Calu3 (cell line): Measurements from ENCODE around the gene ZNF780A. TPM values are rescaled to one million over a fixed set of nuclear protein-coding genes. Genes with fewer than 3 reads are reported as not detected.

Experiments
- BruUV-seq: library from RNA; stranded (reverse); fragments of 400-500 nt; replicated peaks from 2 replicates; lab custom pipeline; 2021; lab: Mats Ljungman, UMichigan
- CTCF ChIA-PET: fragments of 300-600 bp; sonication (Branson Sonifier 250); formaldehyde crosslinking; loops from one replicate; lab custom pipeline; 2022; ENCODE audit warnings: antibody characterized with exemption; lab: Charles Lee
- DNase-seq: peaks from one replicate; pipeline ENCODE4 v3.0.0; 2022
- H3K27ac Mint-ChIP-seq: one replicate; pipeline ENCODE4 v1.8.0; 2022; ENCODE audit warnings: mixed read lengths; ENCODE audit not compliant: unreplicated experiment
- H3K27me3 Mint-ChIP-seq: one replicate; pipeline ENCODE4 v1.8.0; 2022; ENCODE audit warnings: mixed read lengths; ENCODE audit not compliant: unreplicated experiment
- H3K36me3 Mint-ChIP-seq: one replicate; pipeline ENCODE4 v1.8.0; 2022; ENCODE audit warnings: mild to moderate bottlenecking, moderate library complexity, mixed read lengths; ENCODE audit not compliant: insufficient read depth, unreplicated experiment
- H3K4me1 Mint-ChIP-seq: one replicate; pipeline ENCODE4 v1.8.0; 2022; ENCODE audit warnings: mild to moderate bottlenecking, low read depth, mixed read lengths; ENCODE audit not compliant: unreplicated experiment
- H3K4me3 Mint-ChIP-seq: one replicate; pipeline ENCODE4 v1.8.0; 2022; ENCODE audit warnings: mild to moderate bottlenecking, low read depth, moderate library complexity, mixed read lengths; ENCODE audit not compliant: unreplicated experiment
- H3K9me3 Mint-ChIP-seq: one replicate; pipeline ENCODE4 v1.8.0; 2022; ENCODE audit warnings: low read depth, mixed read lengths; ENCODE audit not compliant: unreplicated experiment
- intact Hi-C: fragments of 100-400 bp; cut with micrococcal nuclease; formaldehyde crosslinking; loops from one replicate; pipeline ENCODE4 v1.10.0; 2022; ENCODE audit not compliant: unreplicated experiment
- total RNA-seq: library from RNA; stranded (reverse); gene quantifications from 2 replicates; pipeline ENCODE4 v1.2.3, GENCODE V29; 2022
- TF ChIP-seq, protein P1 (sequence below): fragments of 200-600 bp; IDR thresholded peaks from one replicate; pipeline ENCODE4 v1.8.0; 2022; ENCODE audit warnings: antibody characterized with exemption; ENCODE audit not compliant: unreplicated experiment

ZNF780A gene
- total RNA-seq, 1 experiment from 2014 or later = 32.6 TPM

DNA sequence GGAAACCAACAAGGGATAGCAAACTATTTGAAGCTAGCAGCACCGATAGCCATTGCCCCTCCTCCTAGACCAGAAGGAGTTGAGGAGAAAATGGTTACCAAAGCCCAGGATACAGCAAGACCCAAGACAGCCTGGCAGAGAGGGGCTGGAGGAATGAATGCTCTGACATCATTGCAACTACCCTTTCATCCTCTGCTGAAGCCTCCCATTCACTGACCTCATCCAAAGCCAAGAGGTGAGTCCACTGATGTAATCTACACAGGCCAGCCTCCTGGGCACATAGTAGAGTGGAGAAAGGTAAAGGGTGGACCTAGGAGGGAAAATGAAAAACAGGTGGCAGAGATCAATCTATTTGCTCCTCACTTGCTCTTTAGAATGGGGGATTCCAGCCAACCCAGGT lies 42.7 kb upstream of the ZNF780A start:
- intact Hi-C loops = no loop called here
- no peaks in the 10 kb centered on the region for H3K4me1 Mint-ChIP-seq
- H3K27me3 Mint-ChIP-seq = peaks cover 82% of the 10 kb centered on the region
- CTCF ChIA-PET = interaction anchor here (0.6 kb wide), 1 partner anchor 40 kb away, joined by 3 read pairs; no protein-coding TSS in a partner anchor
- H3K4me3 Mint-ChIP-seq = no peak overlapping the region
- H3K27ac Mint-ChIP-seq = no peak overlapping the region
- BruUV-seq = no TSS peak
- TF ChIP-seq, protein P1, sequence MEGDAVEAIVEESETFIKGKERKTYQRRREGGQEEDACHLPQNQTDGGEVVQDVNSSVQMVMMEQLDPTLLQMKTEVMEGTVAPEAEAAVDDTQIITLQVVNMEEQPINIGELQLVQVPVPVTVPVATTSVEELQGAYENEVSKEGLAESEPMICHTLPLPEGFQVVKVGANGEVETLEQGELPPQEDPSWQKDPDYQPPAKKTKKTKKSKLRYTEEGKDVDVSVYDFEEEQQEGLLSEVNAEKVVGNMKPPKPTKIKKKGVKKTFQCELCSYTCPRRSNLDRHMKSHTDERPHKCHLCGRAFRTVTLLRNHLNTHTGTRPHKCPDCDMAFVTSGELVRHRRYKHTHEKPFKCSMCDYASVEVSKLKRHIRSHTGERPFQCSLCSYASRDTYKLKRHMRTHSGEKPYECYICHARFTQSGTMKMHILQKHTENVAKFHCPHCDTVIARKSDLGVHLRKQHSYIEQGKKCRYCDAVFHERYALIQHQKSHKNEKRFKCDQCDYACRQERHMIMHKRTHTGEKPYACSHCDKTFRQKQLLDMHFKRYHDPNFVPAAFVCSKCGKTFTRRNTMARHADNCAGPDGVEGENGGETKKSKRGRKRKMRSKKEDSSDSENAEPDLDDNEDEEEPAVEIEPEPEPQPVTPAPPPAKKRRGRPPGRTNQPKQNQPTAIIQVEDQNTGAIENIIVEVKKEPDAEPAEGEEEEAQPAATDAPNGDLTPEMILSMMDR = no peak
- peaks cover 3% of the 10 kb centered on the region for H3K9me3 Mint-ChIP-seq
- H3K36me3 Mint-ChIP-seq = no peaks in the 10 kb centered on the region
- no peak for DNase-seq

DNA sequence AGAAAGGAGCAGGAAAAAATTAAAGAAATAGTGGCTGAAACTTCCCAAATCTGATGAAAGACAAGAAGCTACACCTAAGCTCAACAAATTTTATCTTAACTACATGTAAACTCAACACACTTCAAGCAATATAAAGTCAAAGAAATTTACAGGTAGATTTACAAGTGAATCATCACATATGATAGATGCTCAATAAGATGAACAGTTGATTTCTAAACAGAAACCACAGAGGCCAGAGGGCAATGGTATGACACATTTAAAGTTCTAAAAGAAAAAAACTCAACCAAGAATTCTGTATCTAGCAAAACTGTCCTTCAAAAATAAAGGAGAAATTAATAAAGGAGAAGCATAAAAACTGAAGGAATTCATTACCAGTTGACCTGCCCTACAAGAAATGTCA lies 39.3 kb upstream of the ZNF780A start:
- peaks cover 3% of the 10 kb centered on the region for H3K9me3 Mint-ChIP-seq
- TF ChIP-seq, protein P1 = no peak
- intact Hi-C loops = no loop called here
- H3K36me3 Mint-ChIP-seq = no peaks in the 10 kb centered on the region
- peaks cover 82% of the 10 kb centered on the region for H3K27me3 Mint-ChIP-seq
- CTCF ChIA-PET = no interaction called here
- DNase-seq = no peak
- BruUV-seq = no TSS peak
- no peak overlapping the region for H3K4me3 Mint-ChIP-seq
- no peak overlapping the region for H3K27ac Mint-ChIP-seq
- H3K4me1 Mint-ChIP-seq = no peaks in the 10 kb centered on the region

DNA sequence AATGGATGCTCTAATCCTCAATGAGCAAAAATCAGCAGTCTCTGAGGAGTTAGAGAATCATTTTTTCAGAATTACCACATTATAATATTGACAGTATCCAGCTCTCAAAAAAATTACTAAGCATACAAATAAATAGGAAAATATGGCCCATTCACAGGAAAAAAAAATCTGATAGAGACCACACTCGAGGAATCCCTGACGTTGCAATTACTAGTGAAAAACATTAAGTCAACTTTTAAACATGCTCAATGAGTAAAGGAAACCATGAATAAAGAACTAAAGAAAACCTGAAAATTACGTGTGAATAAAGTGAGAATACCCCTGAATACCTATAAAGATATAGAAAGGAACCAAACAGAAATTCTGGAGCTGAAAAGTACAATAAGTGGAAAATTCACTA lies 38.7 kb upstream of the ZNF780A start:
- CTCF ChIA-PET = interaction anchor here (0.7 kb wide), 1 partner anchor 93 kb away, joined by 3 read pairs; no protein-coding TSS in a partner anchor
- Mint-ChIP-seq H3K27me3 (peaks cover 82% of the 10 kb centered on the region), H3K9me3 (peaks cover 3% of the 10 kb centered on the region), H3K4me3 (no peak overlapping the region), H3K27ac (no peak overlapping the region), H3K36me3 (no peaks in the 10 kb centered on the region), H3K4me1 (no peaks in the 10 kb centered on the region)
- TF ChIP-seq, protein P1 = no peak
- no peak for DNase-seq
- no TSS peak for BruUV-seq
- intact Hi-C loops = no loop called here

DNA sequence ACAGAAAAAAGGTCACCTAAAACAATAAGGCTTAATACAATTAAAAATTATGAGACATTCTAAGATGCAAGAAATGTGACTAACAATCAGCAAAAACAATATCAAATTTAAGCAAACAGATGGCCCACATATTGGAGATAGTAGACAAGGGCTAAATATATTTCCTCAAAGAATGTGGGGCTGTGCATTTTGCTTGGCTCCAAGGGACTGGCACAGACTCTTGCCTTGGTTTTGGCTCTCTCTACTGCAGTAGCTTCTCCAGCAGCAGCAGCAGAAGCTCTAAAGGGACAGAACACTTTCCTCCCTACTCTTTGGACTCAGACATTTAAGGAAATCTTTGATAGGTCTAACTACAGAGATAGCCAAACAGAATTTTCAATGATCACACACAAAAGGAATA lies 38.2 kb upstream of the ZNF780A start:
- H3K4me3 Mint-ChIP-seq = no peak overlapping the region
- H3K27me3 Mint-ChIP-seq = peaks cover 84% of the 10 kb centered on the region
- H3K9me3 Mint-ChIP-seq = peaks cover 3% of the 10 kb centered on the region
- CTCF ChIA-PET = interaction anchor here (0.7 kb wide), 1 partner anchor 92 kb away, joined by 3 read pairs; no protein-coding TSS in a partner anchor
- H3K27ac Mint-ChIP-seq = no peak overlapping the region
- no TSS peak for BruUV-seq
- H3K4me1 Mint-ChIP-seq = no peaks in the 10 kb centered on the region
- no peak for DNase-seq
- intact Hi-C loops = no loop called here
- TF ChIP-seq, protein P1 = no peak
- no peaks in the 10 kb centered on the region for H3K36me3 Mint-ChIP-seq
